ENCODE measurements around the gene TMIE.

- TF ChIP-seq CTCF (IDR thresholded peaks at IDR 0.05) (no peak), POLR2A (IDR thresholded peaks at IDR 0.05) (no peak)
Observed at GRCh38 chr3:46755646-46756045, 54.5 kb downstream of the TMIE start.

Data from uterus (tissue), 2 donors.